Nephron progenitor cell (in vitro differentiated cells): Measurements from ENCODE around the gene CDKL4.

Source experiments
- DNase-seq: peaks from one replicate; pipeline ENCODE4 v3.0.0; 2021
- H3K27ac Mint-ChIP-seq: 2 replicates; pipeline ENCODE4 v1.8.0; 2021; ENCODE audit warnings: mild to moderate bottlenecking, moderate library complexity, mixed read lengths
- H3K27me3 Mint-ChIP-seq: 2 replicates; pipeline ENCODE4 v1.8.0; 2021; ENCODE audit warnings: mild to moderate bottlenecking, low read depth, mixed read lengths; ENCODE audit not compliant: poor library complexity
- H3K36me3 Mint-ChIP-seq: 2 replicates; pipeline ENCODE4 v1.8.0; 2021; ENCODE audit warnings: low read depth, mixed read lengths
- H3K4me1 Mint-ChIP-seq: 2 replicates; pipeline ENCODE4 v1.8.0; 2021; ENCODE audit warnings: mixed read lengths
- H3K4me3 Mint-ChIP-seq: 2 replicates; pipeline ENCODE4 v1.8.0; 2021; ENCODE audit warnings: mild to moderate bottlenecking, moderate library complexity, mixed read lengths
- H3K9me3 Mint-ChIP-seq: 2 replicates; pipeline ENCODE4 v1.8.0; 2021; ENCODE audit warnings: mild to moderate bottlenecking, moderate library complexity, mixed read lengths
- TF ChIP-seq, protein P1 (sequence below): fragments of 200-600 bp; sonication (generic); IDR thresholded peaks from 2 replicates; pipeline ENCODE4 v1.5.0; 2021; ENCODE audit warnings: antibody characterized with exemption

The CDKL4 gene

DNA sequence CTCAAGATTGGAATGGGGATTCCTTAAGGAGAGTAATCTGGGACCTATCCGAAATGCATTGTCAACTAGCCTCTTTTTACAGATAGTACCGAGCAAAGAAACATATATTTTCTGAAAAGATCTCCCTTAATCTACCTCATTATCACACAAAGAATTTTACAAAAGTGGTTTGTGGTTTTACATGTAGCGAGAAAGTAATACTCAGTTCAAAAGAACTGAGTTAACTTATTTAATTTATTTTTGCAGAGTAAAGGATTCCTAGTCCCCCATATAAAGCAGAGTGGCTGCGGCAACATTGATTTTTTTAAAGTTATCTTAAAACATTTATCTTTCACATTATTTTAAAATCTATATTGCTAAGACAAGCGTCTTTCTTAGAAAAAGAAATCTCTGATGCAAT is 107.0 kb downstream of the CDKL4 start:
- no peaks in the 10 kb centered on the region for H3K9me3 Mint-ChIP-seq
- no peak for DNase-seq
- H3K36me3 Mint-ChIP-seq: no peaks in the 10 kb centered on the region
- TF ChIP-seq, protein P1, sequence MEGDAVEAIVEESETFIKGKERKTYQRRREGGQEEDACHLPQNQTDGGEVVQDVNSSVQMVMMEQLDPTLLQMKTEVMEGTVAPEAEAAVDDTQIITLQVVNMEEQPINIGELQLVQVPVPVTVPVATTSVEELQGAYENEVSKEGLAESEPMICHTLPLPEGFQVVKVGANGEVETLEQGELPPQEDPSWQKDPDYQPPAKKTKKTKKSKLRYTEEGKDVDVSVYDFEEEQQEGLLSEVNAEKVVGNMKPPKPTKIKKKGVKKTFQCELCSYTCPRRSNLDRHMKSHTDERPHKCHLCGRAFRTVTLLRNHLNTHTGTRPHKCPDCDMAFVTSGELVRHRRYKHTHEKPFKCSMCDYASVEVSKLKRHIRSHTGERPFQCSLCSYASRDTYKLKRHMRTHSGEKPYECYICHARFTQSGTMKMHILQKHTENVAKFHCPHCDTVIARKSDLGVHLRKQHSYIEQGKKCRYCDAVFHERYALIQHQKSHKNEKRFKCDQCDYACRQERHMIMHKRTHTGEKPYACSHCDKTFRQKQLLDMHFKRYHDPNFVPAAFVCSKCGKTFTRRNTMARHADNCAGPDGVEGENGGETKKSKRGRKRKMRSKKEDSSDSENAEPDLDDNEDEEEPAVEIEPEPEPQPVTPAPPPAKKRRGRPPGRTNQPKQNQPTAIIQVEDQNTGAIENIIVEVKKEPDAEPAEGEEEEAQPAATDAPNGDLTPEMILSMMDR: no peak
- H3K27me3 Mint-ChIP-seq: peaks cover 10% of the 10 kb centered on the region
- H3K27ac Mint-ChIP-seq: no peak overlapping the region
- H3K4me1 Mint-ChIP-seq: peaks cover 11% of the 10 kb centered on the region
- H3K4me3 Mint-ChIP-seq: no peak overlapping the region

DNA sequence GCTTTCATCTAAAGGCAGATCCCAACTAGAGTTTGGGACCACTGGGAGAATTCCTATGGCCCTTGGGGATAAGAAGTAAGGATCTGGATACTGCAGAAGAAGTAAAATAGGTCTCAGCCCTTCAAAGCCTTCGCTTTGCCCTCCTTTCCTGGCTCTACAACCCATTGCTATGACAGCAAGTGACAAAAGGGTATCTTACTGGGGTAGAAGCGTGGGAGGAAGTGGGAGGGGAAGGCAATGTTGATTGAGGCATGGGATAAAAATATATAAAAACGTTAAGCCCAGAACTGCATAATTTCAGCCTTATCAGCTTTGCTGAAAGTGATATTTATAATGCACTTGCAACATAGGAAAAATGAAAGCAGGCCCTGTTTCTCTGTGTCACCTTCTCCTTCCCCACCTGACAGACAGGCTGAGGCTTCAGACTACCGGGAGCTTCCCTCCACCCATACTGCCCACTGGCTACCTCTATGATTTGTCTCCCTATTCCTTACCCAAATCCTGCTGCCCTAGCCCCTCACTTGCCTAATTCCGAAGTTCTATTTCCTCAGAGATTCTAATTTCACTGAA is 108.0 kb downstream of the CDKL4 start:
- Mint-ChIP-seq H3K4me3 (no peak overlapping the region), H3K4me1 (peaks cover 16% of the 10 kb centered on the region)
- DNase-seq: no peak

DNA sequence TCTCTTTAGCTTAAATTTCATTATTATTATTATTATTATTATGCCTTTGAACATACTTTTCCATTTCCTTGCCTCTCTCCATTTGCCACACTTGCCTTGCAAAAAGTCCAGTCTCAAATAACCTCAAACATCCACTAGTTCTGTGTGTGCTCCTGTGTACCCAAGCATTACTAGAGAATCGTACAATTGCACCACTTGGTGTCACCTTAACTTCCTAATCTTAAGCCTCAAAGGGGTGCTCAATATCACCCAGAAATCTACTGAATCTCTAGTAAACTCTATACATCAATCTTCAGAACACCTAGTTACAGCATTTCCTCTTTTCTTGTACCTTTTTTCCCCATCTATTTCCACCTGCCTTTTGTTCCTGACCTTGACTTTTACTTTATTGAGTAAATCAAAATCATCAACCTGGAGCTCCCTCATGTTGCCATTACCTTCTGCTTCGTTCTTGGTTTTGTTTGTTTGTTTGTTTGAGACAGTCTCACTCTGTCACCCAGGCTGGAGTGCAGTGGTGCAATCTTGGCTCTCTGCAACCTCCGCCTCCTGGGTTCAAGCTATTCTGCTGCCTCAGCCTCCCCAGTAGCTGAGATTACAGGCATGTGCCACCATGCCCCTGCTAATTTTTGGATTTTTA is 110.4 kb downstream of the CDKL4 start:
- TF ChIP-seq, protein P1: no peak
- Mint-ChIP-seq H3K4me1 (peaks cover 16% of the 10 kb centered on the region), H3K27me3 (peaks cover 17% of the 10 kb centered on the region)

More for the DNA sequence above, 108.0 kb downstream of the CDKL4 start:
- no peaks in the 10 kb centered on the region for H3K9me3 Mint-ChIP-seq
- no peaks in the 10 kb centered on the region for H3K36me3 Mint-ChIP-seq
- no peak overlapping the region for H3K27ac Mint-ChIP-seq
- peaks cover 13% of the 10 kb centered on the region for H3K27me3 Mint-ChIP-seq
- TF ChIP-seq, protein P1: no peak

DNA sequence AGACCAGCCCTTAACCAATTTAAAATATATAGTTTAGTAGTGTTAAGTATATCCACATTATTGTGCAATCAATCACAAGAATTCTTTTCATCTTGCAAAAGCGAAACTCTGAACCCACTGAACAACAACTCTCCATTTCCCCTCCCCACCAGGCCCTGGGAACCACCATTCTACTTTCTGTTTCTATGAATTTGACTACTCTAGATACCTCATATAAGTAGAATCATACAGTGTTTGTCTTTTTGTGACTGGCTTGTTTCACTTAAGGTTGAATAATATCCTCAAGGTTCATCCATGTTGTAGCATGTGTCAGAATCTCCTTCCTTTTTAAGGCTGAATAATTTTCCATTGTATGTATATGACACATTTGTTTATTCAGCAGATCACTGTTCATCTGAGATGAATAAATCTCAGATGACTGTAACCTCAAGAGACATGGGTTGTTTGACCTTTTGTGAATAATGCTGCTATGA is 114.8 kb downstream of the CDKL4 start:
- peaks cover 32% of the 10 kb centered on the region for H3K4me1 Mint-ChIP-seq

More for the DNA sequence above, 110.4 kb downstream of the CDKL4 start:
- Mint-ChIP-seq H3K27ac (no peak overlapping the region), H3K9me3 (no peaks in the 10 kb centered on the region), H3K4me3 (no peak overlapping the region), H3K36me3 (no peaks in the 10 kb centered on the region)
- DNase-seq: no peak

DNA sequence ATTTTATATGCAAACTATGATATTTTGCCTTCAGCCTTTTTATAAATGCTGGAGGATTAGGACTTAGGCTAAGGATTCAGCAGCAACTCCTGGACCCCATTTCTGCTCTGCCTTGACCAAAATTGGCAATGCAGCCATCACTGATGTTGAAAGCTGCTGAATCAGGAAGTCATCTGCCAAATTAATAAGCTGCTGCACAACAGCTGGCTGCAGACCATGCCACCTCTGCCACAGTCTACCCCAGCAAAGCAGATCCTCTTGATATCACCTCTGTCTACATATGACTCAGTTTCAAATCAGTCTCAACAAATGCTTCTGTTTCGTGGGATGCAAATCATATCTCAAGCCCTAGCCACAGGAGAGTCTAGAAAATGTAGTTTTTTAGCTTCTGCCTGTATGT is 115.8 kb downstream of the CDKL4 start:
- Mint-ChIP-seq H3K27me3 (peaks cover 25% of the 10 kb centered on the region), H3K36me3 (no peaks in the 10 kb centered on the region), H3K9me3 (no peaks in the 10 kb centered on the region), H3K4me3 (no peak overlapping the region), H3K27ac (no peak overlapping the region), H3K4me1 (peaks cover 38% of the 10 kb centered on the region)
- no peak for DNase-seq
- TF ChIP-seq, protein P1: no peak

More for the DNA sequence above, 114.8 kb downstream of the CDKL4 start:
- Mint-ChIP-seq H3K27me3 (peaks cover 28% of the 10 kb centered on the region), H3K4me3 (no peak overlapping the region), H3K9me3 (no peaks in the 10 kb centered on the region), H3K27ac (no peak overlapping the region), H3K36me3 (no peaks in the 10 kb centered on the region)
- no peak for DNase-seq
- TF ChIP-seq, protein P1: no peak
